ENCODE data around the gene CCNI2. TPM values are rescaled to one million over a fixed set of nuclear protein-coding genes. Genes with fewer than 3 reads are reported as not detected.

The CCNI2 gene
- polyA plus RNA-seq, 1 donor (not counting 4 experiments of a cell fraction or from before 2014, with no cell fraction given) = not detected

GRCh38 chr5:132780577-132780976, 33.4 kb downstream of the CCNI2 start:
- dilution Hi-C loops (cut with MboI; ENCODE audit: extremely low pct_ligation_motif_present, low sequenced_read_pairs) = no loop called here
- no peak for FAIRE-seq
- H3K4me2 ChIP-seq (ENCODE audit: control insufficient read depth, extremely low read depth, insufficient read depth, low read depth, low read length) = no peak overlapping the region
- H3K4me1 ChIP-seq (ENCODE audit: control insufficient read depth, extremely low read depth, insufficient read depth, low read length) = peaks cover 24% of the 10 kb centered on the region
- no peak overlapping the region for H3K4me3 ChIP-seq (ENCODE audit: control insufficient read depth in 2 of 3, extremely low read depth in 1 of 3, insufficient read depth in 2 of 3, low read depth in 1 of 3, low read length in 3 of 3)
- no peak overlapping the region for H2AFZ ChIP-seq (ENCODE audit: control insufficient read depth, low read length)
- no peaks in the 10 kb centered on the region for H3K9me1 ChIP-seq (ENCODE audit: control insufficient read depth, extremely low read depth, insufficient read depth, low read length)
- no peaks in the 10 kb centered on the region for H4K20me1 ChIP-seq (ENCODE audit: control insufficient read depth, extremely low read depth, insufficient read depth, low read length)
- H3K9ac ChIP-seq (ENCODE audit: control insufficient read depth, extremely low read depth, insufficient read depth, low read length) = no peak overlapping the region
- H3K79me2 ChIP-seq (ENCODE audit: control insufficient read depth, insufficient read depth, low read length) = peaks cover 6% of the 10 kb centered on the region
- no peaks in the 10 kb centered on the region for H3K27me3 ChIP-seq (ENCODE audit: control insufficient read depth, extremely low read depth, insufficient read depth, low read length)
- no peaks in the 10 kb centered on the region for H3K36me3 ChIP-seq (ENCODE audit: control insufficient read depth in 2 of 2, extremely low read depth in 1 of 2, insufficient read depth in 2 of 2, low read length in 2 of 2)
- H3K9me3 ChIP-seq (ENCODE audit: control insufficient read depth, low read depth, low read length) = no peaks in the 10 kb centered on the region
- TF ChIP-seq, protein P1, sequence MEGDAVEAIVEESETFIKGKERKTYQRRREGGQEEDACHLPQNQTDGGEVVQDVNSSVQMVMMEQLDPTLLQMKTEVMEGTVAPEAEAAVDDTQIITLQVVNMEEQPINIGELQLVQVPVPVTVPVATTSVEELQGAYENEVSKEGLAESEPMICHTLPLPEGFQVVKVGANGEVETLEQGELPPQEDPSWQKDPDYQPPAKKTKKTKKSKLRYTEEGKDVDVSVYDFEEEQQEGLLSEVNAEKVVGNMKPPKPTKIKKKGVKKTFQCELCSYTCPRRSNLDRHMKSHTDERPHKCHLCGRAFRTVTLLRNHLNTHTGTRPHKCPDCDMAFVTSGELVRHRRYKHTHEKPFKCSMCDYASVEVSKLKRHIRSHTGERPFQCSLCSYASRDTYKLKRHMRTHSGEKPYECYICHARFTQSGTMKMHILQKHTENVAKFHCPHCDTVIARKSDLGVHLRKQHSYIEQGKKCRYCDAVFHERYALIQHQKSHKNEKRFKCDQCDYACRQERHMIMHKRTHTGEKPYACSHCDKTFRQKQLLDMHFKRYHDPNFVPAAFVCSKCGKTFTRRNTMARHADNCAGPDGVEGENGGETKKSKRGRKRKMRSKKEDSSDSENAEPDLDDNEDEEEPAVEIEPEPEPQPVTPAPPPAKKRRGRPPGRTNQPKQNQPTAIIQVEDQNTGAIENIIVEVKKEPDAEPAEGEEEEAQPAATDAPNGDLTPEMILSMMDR (optimal IDR thresholded peaks at IDR 0.05 in 1 of 3, IDR thresholded peaks at IDR 0.05 in 1 of 3, conservative IDR thresholded peaks at IDR 0.05 in 1 of 3; ENCODE audit: extremely low read depth in 1 of 3, insufficient read depth in 2 of 3, low read length in 3 of 3) = no peak
- no peak for TF ChIP-seq EZH2 (IDR thresholded peaks at IDR 0.05; ENCODE audit: low read length)
- H3K27ac ChIP-seq (ENCODE audit: control insufficient read depth, insufficient read depth, low read length) = no peak overlapping the region
- DNase-seq (ENCODE audit: low read depth, low spot score) = no peak

DNA sequence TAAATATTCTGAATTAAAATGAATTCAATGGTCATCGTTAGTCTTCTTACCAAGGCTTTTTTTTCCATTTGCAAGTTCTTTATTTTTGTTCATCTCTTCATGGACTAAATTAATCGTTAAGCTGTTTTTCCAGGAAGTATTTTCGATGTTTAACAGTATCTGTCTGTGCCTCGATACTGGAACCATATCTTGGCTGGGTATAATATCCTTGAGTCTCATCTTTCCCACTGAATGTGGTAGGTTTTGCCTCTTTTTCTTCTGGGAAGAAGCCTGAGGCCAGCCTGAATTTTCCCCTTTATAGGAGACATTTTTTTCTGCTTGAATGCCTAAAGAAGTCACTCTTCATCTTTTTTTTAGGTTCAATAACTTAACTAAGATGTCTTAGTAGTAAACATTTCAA, 33.8 kb downstream of the CCNI2 start:
- Histone ChIP-seq H3K27ac (ENCODE audit: control insufficient read depth, insufficient read depth, low read length) (no peak overlapping the region), H3K4me1 (ENCODE audit: control insufficient read depth, extremely low read depth, insufficient read depth, low read length) (peaks cover 22% of the 10 kb centered on the region), H3K79me2 (ENCODE audit: control insufficient read depth, insufficient read depth, low read length) (peaks cover 4% of the 10 kb centered on the region), H4K20me1 (ENCODE audit: control insufficient read depth, extremely low read depth, insufficient read depth, low read length) (no peaks in the 10 kb centered on the region), H3K9me3 (ENCODE audit: control insufficient read depth, low read depth, low read length) (no peaks in the 10 kb centered on the region), H3K27me3 (ENCODE audit: control insufficient read depth, extremely low read depth, insufficient read depth, low read length) (no peaks in the 10 kb centered on the region), H2AFZ (ENCODE audit: control insufficient read depth, low read length) (no peak overlapping the region), H3K4me3 (ENCODE audit: control insufficient read depth in 2 of 3, extremely low read depth in 1 of 3, insufficient read depth in 2 of 3, low read depth in 1 of 3, low read length in 3 of 3) (no peak overlapping the region), H3K4me2 (ENCODE audit: control insufficient read depth, extremely low read depth, insufficient read depth, low read depth, low read length) (no peak overlapping the region), H3K9ac (ENCODE audit: control insufficient read depth, extremely low read depth, insufficient read depth, low read length) (no peak overlapping the region), H3K9me1 (ENCODE audit: control insufficient read depth, extremely low read depth, insufficient read depth, low read length) (no peaks in the 10 kb centered on the region), H3K36me3 (ENCODE audit: control insufficient read depth in 2 of 2, extremely low read depth in 1 of 2, insufficient read depth in 2 of 2, low read length in 2 of 2) (no peaks in the 10 kb centered on the region)
- FAIRE-seq (no peak), DNase-seq (ENCODE audit: low read depth, low spot score) (no peak)
- TF ChIP-seq, protein P1 (optimal IDR thresholded peaks at IDR 0.05 in 1 of 3, IDR thresholded peaks at IDR 0.05 in 1 of 3, conservative IDR thresholded peaks at IDR 0.05 in 1 of 3; ENCODE audit: extremely low read depth in 1 of 3, insufficient read depth in 2 of 3, low read length in 3 of 3) = no peak
- TF ChIP-seq EZH2 (IDR thresholded peaks at IDR 0.05; ENCODE audit: low read length) = no peak
- dilution Hi-C loops (cut with MboI; ENCODE audit: extremely low pct_ligation_motif_present, low sequenced_read_pairs) = no loop called here

All from keratinocyte (primary cell).